HCT116 (cell line): ENCODE data around the gene BBC3.

Source experiments
- CTCF ChIP-seq, 3 experiments: fragments of 200-600 bp in 1 of 3; sonication (generic) in 1 of 3; IDR thresholded peaks in 2 of 3; conservative IDR thresholded peaks in 1 of 3; 2 replicates each; pipeline ENCODE4 v1.5.1; 2012 to 2017; ENCODE audit warnings: low read depth in 2 of 3, low read length in 2 of 3, antibody characterized with exemption in 1 of 3, borderline replicate concordance in 1 of 3, control low read depth in 1 of 3, mild to moderate bottlenecking in 1 of 3, mixed read lengths in 1 of 3, mixed run types in 1 of 3, moderate library complexity in 1 of 3; ENCODE audit not compliant: insufficient read depth in 1 of 3
- EZH2 ChIP-seq: fragments of 200-600 bp; sonication (generic); IDR thresholded peaks from 2 replicates; pipeline ENCODE4 v1.6.1; 2017; ENCODE audit warnings: antibody characterized with exemption, mixed run types
- RAD21 ChIP-seq: IDR thresholded peaks from 2 replicates; pipeline ENCODE4 v1.6.1; 2012; ENCODE audit warnings: low read depth, mild to moderate bottlenecking
- REST ChIP-seq: IDR thresholded peaks from 2 replicates; pipeline ENCODE4 v1.6.1; 2012; ENCODE audit warnings: low read depth

GRCh38 chr19:47203254-47203653 is 27.7 kb downstream of the BBC3 start:
- TF ChIP-seq REST (no peak), EZH2 (no peak), RAD21 (no peak), CTCF (IDR thresholded peaks at IDR 0.05 in 2 of 3, conservative IDR thresholded peaks at IDR 0.05 in 1 of 3; ENCODE audit: borderline replicate concordance in 1 of 3, insufficient read depth in 1 of 3, low read depth in 2 of 3, low read length in 2 of 3) (no peak)
